ENCODE data around the gene OLFML2B. TPM values are rescaled to one million over a fixed set of nuclear protein-coding genes. Genes with fewer than 3 reads are reported as not detected.

Gene OLFML2B
- total RNA-seq, 1 experiment from 2014 or later, result 1.4 TPM

GRCh38 chr1:162022626-162023025 lies 1.0 kb downstream of the OLFML2B start:
- Histone ChIP-seq H4K8ac (replicated peaks; ENCODE audit: insufficient read length, low read depth, low read length) (no peak overlapping the region), H3K27ac (ENCODE audit: insufficient read length, low read depth, low read length) (no peak overlapping the region), H3K79me2 (ENCODE audit: insufficient read depth, low read length) (no peaks in the 10 kb centered on the region), H3K27me3 (ENCODE audit: insufficient read depth, low read length) (peaks cover 11% of the 10 kb centered on the region; the same call in 1 of the 2 replicates), H2AK5ac (ENCODE audit: insufficient read length, low read length) (no peak overlapping the region), H3K14ac (ENCODE audit: insufficient read depth, low read length) (no peak overlapping the region), H2BK5ac (ENCODE audit: insufficient read length, low read length) (no peak overlapping the region), H3K4ac (ENCODE audit: low read depth, low read length) (no peak overlapping the region), H3T11ph (ENCODE audit: low read length) (no peak overlapping the region), H2BK20ac (ENCODE audit: low read depth, low read length, poor library complexity, severe bottlenecking) (no peak overlapping the region), H3K9ac (ENCODE audit: extremely low read depth, insufficient read length, low read length) (no peak overlapping the region), H3K79me1 (ENCODE audit: insufficient read depth, low read depth, low read length, poor library complexity, severe bottlenecking) (no peaks in the 10 kb centered on the region), H3K23me2 (ENCODE audit: insufficient read length, low read depth, low read length, poor library complexity, severe bottlenecking) (peaks cover 12% of the 10 kb centered on the region), H4K5ac (ENCODE audit: insufficient read length, low read depth, low read length) (no peak overlapping the region), H2BK15ac (ENCODE audit: low read depth, low read length) (no peak overlapping the region), H2BK12ac (ENCODE audit: insufficient read length, low read depth, low read length) (no peak overlapping the region), H4K91ac (ENCODE audit: insufficient read length, low read depth, low read length) (no peak overlapping the region), H2BK120ac (ENCODE audit: low read depth, low read length, poor library complexity, severe bottlenecking) (no peak overlapping the region), H4K20me1 (ENCODE audit: control insufficient read depth, insufficient read depth, insufficient read length) (no peaks in the 10 kb centered on the region), H2AFZ (ENCODE audit: low read length) (no peak overlapping the region), H3K23ac (ENCODE audit: insufficient read length, low read depth, low read length) (no peak overlapping the region), H3K4me2 (ENCODE audit: insufficient read depth, insufficient read length, low read length) (peak overlapping the region; percentile 82), H3K4me1 (ENCODE audit: insufficient read depth, low read length) (no peaks in the 10 kb centered on the region; the same call in 1 of the 2 replicates), H3K56ac (ENCODE audit: insufficient read length, low read depth, low read length) (no peak overlapping the region), H3K9me3 (ENCODE audit: control insufficient read depth, low read depth, low read length) (no peaks in the 10 kb centered on the region), H3K18ac (ENCODE audit: insufficient read length, low read depth, low read length) (no peak overlapping the region)
- no peak for TF ChIP-seq CTCF (conservative IDR thresholded peaks at IDR 0.05)
- Mint-ChIP-seq H3K4me3 (peak overlapping the region; percentile 80 to 92; a peak in 4 of 5 replicates), H3K27me3 (ENCODE audit: low read depth) (peaks cover 64% of the 10 kb centered on the region), H3K36me3 (ENCODE audit: insufficient read depth in 1 of 3, low read depth in 3 of 3) (no peaks in the 10 kb centered on the region; a peak in 1 of 7 replicates), H3K4me1 (peaks cover 24 to 29% of the 10 kb centered on the region in 2 experiments), H3K9me3 (no peaks in the 10 kb centered on the region; a peak in 1 of 5 replicates), H3K27ac (no peak overlapping the region)
- no peak for DNase-seq
- WGBS (ENCODE audit: extremely low coverage, insufficient read length, low lambda C conversion rate), result no CpG with 5 or more reads among the region's 9 CpGs

Data from H9 (cell line).